ENCODE measurements around the gene CASP8. TPM values are rescaled to one million over a fixed set of nuclear protein-coding genes. Genes with fewer than 3 reads are reported as not detected.

The CASP8 gene
- total and polyA plus RNA-seq, 9 of the 15 experiments (the other 6 are each of a cell fraction or from before 2014, with no cell fraction given), result 10.2 to 31.4 (median 19.4) TPM

- no peak for TF ChIP-seq POLR2B (IDR thresholded peaks at IDR 0.05; ENCODE audit: low read depth, partially characterized antibody)
- no peak for TF ChIP-seq XRCC5 (IDR thresholded peaks at IDR 0.05; ENCODE audit: low read depth, low read length)
- no peak for TF ChIP-seq PHB2 (IDR thresholded peaks at IDR 0.05; ENCODE audit: low read depth)
- TF ChIP-seq THRAP3 (IDR thresholded peaks at IDR 0.05; ENCODE audit: borderline replicate concordance), result no peak
- TF ChIP-seq NRF1 (conservative IDR thresholded peaks at IDR 0.05 in 1 of 2, IDR thresholded peaks at IDR 0.05 in 1 of 2), result no peak; a peak in 1 of 4 replicates
- TF ChIP-seq TCF3 (CRISPR knock-in tag; IDR thresholded peaks at IDR 0.05), result no peak
- no peak; the same call in 1 of the 2 replicates for TF ChIP-seq NFE2 (IDR thresholded peaks at IDR 0.05; ENCODE audit: low read depth)
- no peak for TF ChIP-seq NFATC3 (IDR thresholded peaks at IDR 0.05)
- TF ChIP-seq TEAD4 (IDR thresholded peaks at IDR 0.05; ENCODE audit: low read length), result no peak
- TF ChIP-seq TEAD4 (CRISPR knock-in tag; IDR thresholded peaks at IDR 0.05; ENCODE audit: borderline replicate concordance), result no peak
- TF ChIP-seq, protein P1, sequence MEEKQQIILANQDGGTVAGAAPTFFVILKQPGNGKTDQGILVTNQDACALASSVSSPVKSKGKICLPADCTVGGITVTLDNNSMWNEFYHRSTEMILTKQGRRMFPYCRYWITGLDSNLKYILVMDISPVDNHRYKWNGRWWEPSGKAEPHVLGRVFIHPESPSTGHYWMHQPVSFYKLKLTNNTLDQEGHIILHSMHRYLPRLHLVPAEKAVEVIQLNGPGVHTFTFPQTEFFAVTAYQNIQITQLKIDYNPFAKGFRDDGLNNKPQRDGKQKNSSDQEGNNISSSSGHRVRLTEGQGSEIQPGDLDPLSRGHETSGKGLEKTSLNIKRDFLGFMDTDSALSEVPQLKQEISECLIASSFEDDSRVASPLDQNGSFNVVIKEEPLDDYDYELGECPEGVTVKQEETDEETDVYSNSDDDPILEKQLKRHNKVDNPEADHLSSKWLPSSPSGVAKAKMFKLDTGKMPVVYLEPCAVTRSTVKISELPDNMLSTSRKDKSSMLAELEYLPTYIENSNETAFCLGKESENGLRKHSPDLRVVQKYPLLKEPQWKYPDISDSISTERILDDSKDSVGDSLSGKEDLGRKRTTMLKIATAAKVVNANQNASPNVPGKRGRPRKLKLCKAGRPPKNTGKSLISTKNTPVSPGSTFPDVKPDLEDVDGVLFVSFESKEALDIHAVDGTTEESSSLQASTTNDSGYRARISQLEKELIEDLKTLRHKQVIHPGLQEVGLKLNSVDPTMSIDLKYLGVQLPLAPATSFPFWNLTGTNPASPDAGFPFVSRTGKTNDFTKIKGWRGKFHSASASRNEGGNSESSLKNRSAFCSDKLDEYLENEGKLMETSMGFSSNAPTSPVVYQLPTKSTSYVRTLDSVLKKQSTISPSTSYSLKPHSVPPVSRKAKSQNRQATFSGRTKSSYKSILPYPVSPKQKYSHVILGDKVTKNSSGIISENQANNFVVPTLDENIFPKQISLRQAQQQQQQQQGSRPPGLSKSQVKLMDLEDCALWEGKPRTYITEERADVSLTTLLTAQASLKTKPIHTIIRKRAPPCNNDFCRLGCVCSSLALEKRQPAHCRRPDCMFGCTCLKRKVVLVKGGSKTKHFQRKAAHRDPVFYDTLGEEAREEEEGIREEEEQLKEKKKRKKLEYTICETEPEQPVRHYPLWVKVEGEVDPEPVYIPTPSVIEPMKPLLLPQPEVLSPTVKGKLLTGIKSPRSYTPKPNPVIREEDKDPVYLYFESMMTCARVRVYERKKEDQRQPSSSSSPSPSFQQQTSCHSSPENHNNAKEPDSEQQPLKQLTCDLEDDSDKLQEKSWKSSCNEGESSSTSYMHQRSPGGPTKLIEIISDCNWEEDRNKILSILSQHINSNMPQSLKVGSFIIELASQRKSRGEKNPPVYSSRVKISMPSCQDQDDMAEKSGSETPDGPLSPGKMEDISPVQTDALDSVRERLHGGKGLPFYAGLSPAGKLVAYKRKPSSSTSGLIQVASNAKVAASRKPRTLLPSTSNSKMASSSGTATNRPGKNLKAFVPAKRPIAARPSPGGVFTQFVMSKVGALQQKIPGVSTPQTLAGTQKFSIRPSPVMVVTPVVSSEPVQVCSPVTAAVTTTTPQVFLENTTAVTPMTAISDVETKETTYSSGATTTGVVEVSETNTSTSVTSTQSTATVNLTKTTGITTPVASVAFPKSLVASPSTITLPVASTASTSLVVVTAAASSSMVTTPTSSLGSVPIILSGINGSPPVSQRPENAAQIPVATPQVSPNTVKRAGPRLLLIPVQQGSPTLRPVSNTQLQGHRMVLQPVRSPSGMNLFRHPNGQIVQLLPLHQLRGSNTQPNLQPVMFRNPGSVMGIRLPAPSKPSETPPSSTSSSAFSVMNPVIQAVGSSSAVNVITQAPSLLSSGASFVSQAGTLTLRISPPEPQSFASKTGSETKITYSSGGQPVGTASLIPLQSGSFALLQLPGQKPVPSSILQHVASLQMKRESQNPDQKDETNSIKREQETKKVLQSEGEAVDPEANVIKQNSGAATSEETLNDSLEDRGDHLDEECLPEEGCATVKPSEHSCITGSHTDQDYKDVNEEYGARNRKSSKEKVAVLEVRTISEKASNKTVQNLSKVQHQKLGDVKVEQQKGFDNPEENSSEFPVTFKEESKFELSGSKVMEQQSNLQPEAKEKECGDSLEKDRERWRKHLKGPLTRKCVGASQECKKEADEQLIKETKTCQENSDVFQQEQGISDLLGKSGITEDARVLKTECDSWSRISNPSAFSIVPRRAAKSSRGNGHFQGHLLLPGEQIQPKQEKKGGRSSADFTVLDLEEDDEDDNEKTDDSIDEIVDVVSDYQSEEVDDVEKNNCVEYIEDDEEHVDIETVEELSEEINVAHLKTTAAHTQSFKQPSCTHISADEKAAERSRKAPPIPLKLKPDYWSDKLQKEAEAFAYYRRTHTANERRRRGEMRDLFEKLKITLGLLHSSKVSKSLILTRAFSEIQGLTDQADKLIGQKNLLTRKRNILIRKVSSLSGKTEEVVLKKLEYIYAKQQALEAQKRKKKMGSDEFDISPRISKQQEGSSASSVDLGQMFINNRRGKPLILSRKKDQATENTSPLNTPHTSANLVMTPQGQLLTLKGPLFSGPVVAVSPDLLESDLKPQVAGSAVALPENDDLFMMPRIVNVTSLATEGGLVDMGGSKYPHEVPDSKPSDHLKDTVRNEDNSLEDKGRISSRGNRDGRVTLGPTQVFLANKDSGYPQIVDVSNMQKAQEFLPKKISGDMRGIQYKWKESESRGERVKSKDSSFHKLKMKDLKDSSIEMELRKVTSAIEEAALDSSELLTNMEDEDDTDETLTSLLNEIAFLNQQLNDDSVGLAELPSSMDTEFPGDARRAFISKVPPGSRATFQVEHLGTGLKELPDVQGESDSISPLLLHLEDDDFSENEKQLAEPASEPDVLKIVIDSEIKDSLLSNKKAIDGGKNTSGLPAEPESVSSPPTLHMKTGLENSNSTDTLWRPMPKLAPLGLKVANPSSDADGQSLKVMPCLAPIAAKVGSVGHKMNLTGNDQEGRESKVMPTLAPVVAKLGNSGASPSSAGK (IDR thresholded peaks at IDR 0.05), result no peak
- TF ChIP-seq CREM (IDR thresholded peaks at IDR 0.05; ENCODE audit: low read depth), result 0 out of 2 replicates have a peak, but pooled peaks have one; percentile 3
- TF ChIP-seq ZNF75A (CRISPR knock-in tag; IDR thresholded peaks at IDR 0.05), result no peak
- TF ChIP-seq KAT8 (IDR thresholded peaks at IDR 0.05; ENCODE audit: low read depth), result no peak
- TF ChIP-seq ZFX (CRISPR knock-in tag; IDR thresholded peaks at IDR 0.05), result no peak
- no peak for TF ChIP-seq TSC22D4 (tag; IDR thresholded peaks at IDR 0.05)
These were observed 1.4 kb upstream of the CASP8 start (continued) for GRCh38 chr2:201258666-201259615.
